RWPE1 (cell line): ENCODE measurements around the gene MDFIC2.
"Not testable (repeated sequence)": the region's sequence is repeated elsewhere in the genome, so short reads cannot be mapped to it uniquely, and the experiment has no call there.

Experiments
- CTCF ChIA-PET: fragments of 350-600 bp; sonication (Branson Sonifier 250); formaldehyde crosslinking; extraction: SDS; loops from one replicate; lab custom pipeline; 2021; lab: Yijun Ruan, JAX
- POLR2A ChIA-PET: fragments of 400-600 bp; formaldehyde crosslinking; extraction: SDS; loops from one replicate; lab custom pipeline; 2020; ENCODE audit warnings: antibody characterized with exemption; ENCODE audit not compliant: low non-redundant PET; lab: Yijun Ruan, JAX
- DNase-seq: peaks from one replicate; pipeline ENCODE4 v3.0.0; 2012; ENCODE audit warnings: low spot score
- H3K27ac ChIP-seq: fragments of 450-650 bp; 2 replicates; pipeline ENCODE4 v1.5.1; 2017
- CTCF ChIP-seq: fragments of 450-650 bp; conservative IDR thresholded peaks from 2 replicates; pipeline ENCODE4 v1.5.1; 2017; ENCODE audit warnings: low read depth, mild to moderate bottlenecking

The MDFIC2 gene

GRCh38 chr3:70231266-70231701 is 81.2 kb downstream of the MDFIC2 start:
- POLR2A ChIA-PET: no interaction called here
- DNase-seq: no peak
- CTCF ChIA-PET: interaction anchor here (0.5 kb wide), 1 partner anchor 9 kb away, joined by 3 read pairs; no protein-coding TSS in a partner anchor
- TF ChIP-seq CTCF: no peak
- no peak overlapping the region for H3K27ac ChIP-seq

- no peak overlapping the region for H3K27ac ChIP-seq
- ChIA-PET POLR2A (no interaction called here), CTCF (no interaction called here)
- no peak for DNase-seq
- TF ChIP-seq CTCF: no peak
Observed at GRCh38 chr3:70227437-70227836, 85.0 kb downstream of the MDFIC2 start.

GRCh38 chr3:70225146-70225545 is 87.3 kb downstream of the MDFIC2 start:
- no peak for TF ChIP-seq CTCF
- no peak for DNase-seq
- ChIA-PET CTCF (no interaction called here), POLR2A (no interaction called here)
- no peak overlapping the region for H3K27ac ChIP-seq

- ChIA-PET CTCF (no interaction called here), POLR2A (no interaction called here)
- no peak for DNase-seq
- TF ChIP-seq CTCF: no peak
- H3K27ac ChIP-seq: no peak overlapping the region
Observed at GRCh38 chr3:70224337-70224736, 88.1 kb downstream of the MDFIC2 start.

GRCh38 chr3:70218471-70218870 is 94.0 kb downstream of the MDFIC2 start:
- H3K27ac ChIP-seq: no peak overlapping the region
- ChIA-PET POLR2A (no interaction called here), CTCF (no interaction called here)
- no peak for TF ChIP-seq CTCF
- DNase-seq: no peak

- CTCF ChIA-PET, DNase-seq, H3K27ac ChIP-seq, POLR2A ChIA-PET: not testable (repeated sequence)
Observed at GRCh38 chr3:70211274-70211673, 101.2 kb downstream of the MDFIC2 start.

- H3K27ac ChIP-seq: no peak overlapping the region
- no peak for DNase-seq
- CTCF ChIA-PET: no interaction called here
- no peak for TF ChIP-seq CTCF
- POLR2A ChIA-PET: no interaction called here
Observed at GRCh38 chr3:70201975-70202374, 110.5 kb downstream of the MDFIC2 start.
